Stimulated activated CD8-positive, alpha-beta memory T cell treated with anti-CD3 and anti-CD28 coated beads, Interleukin-12 subunit alpha, Interleukin-12 subunit beta, amount 100 ng/mL, for 24 hours (primary cell): Measurements from ENCODE around the gene FRMPD3.

Source experiments
- DNase-seq: peaks from one replicate; pipeline ENCODE4 v3.0.0-alpha.2; 2020; ENCODE audit errors: extremely low read depth

FRMPD3 gene

DNA sequence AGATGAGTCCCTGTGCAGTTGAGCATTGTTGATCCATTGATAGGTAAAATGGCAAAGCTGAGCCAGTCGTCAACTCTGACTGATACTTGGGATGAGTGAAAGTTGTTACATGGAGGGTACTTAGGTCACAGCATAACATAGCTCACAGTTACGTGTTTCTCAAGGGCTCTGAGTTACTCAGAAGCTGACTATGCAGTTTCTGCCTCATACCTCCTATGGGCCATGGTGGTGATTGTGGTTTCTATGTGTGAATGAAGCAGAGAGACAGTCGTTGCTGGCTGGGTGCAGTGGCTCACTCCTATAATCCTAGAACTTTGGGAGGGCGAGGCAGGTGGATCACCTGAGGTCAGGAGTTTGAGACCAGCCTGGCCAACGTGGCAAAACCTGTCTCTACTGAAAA, 30.8 kb downstream of the FRMPD3 start:
- no peak for DNase-seq

DNA sequence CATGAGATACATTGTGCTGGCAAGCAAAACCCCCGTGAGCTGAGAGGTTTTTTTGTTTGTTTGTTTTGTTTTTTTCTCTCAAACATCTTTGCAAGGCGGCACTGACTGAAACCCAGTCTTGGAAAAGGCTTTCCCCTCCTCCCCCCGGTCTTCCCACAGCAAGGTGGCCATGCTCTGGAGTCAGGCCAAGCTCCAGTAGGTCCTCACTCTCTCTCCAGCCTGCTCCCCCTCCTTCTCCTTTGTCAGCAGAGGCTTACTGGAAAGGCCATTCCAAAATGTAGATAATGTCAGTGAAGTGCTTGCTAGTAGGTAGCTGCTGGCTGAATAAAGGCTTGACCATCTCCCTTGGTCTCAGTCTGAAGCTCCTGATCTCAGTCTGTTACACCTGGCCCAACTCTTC, 32.6 kb downstream of the FRMPD3 start:
- no peak for DNase-seq

DNA sequence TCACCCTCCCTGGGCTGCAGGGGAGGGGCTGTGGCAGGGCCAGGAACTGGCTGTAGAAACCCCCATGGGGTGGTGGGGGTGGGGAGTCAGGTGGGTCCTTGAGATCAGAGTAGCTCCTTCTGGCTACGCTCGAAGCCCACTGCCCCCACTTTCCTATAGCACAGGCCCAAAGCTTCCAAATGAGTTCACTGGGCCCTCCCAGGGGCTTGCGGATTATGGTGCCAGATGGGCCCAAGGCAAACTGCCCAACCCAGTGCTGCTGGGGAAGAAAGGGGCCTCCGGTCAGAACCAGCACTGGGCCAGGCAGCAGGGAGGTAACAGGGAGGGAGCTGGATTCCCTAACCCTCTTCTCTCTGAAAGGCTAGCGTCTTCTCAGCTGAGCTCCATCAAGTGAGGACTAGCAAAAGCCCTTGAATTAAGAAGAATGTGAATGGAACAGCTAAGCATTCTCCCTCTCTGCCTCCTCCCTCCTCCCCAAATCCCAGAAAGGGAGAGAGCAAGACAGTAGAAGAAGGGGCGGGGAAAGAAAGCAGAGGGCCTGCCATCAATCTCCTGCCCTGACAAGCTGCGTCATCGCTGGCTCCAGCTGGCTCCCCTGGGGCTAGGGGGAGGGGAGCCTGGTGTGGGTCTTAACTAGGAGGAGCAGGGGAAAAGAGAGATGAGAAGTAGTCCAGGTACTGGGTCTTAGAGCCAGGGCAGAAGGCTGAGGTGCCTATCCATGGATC, 34.7 kb downstream of the FRMPD3 start:
- DNase-seq, result no peak

DNA sequence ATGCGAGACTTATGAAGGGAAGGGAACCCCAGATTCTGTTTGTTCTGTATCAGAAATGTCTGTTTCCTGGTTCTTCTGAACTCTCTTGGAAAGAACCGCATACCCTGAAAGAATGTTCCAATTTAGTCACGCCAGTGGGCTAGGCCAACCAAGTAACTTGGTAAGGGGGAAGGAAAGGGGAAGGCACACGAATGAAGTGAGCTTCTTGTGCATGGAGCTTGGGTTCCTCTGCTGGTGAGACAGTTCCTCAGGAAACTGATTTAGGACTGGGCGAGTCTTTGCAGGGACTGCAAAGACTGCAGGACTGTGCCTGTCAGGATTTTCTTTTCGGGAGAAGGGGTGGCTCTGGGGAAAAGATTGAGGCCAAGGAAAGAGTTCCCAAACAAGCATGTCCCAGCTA, 35.6 kb downstream of the FRMPD3 start:
- DNase-seq, result no peak

DNA sequence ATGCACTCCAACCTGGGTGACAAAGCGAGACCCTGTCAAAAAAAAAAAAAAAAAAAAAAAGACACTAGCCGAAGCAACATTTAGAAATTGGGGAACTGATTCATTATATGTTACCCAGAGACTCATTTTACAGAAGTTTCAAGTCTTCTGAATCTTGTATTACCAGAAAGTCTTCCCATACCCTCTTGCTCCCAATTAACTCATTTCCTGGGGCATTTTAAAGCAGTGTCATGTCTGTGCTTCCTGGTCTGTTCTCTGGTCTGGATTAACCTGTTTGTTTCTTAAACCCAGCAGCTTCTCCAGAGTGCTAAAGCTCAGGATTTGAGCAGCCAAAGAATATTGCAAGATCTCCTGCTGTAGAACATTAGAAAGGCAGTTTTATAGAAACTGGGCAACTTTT, 43.7 kb downstream of the FRMPD3 start:
- DNase-seq, result no peak

DNA sequence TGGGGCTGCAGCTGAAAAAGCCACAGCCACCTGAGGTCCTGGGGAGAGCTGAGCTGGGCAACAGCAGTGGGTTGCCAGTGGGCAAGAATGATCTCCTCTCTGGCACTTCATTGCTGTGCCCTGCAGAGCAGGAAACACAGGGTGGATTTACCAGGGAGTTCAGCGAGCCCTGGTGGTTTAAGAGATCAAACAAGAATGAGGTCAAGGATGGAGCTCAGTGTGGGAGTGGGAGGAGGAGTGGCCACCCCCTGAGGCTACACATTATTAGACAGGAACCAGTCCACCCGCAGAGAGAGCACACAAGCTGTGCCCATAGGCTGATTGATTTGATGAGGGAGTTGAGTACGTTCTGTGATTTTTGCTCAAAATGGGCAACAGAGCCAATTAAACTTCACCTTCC, 47.3 kb downstream of the FRMPD3 start:
- DNase-seq, result no peak
